GM12864 (cell line): ENCODE results near the gene GSTO2.

Experiments used
- DNase-seq: peaks from one replicate; pipeline ENCODE4 v3.0.0-alpha.2; 2011; ENCODE audit warnings: low read depth
- H3K4me3 ChIP-seq: 2 replicates; pipeline ENCODE4 v1.5.1; 2011; ENCODE audit warnings: mild to moderate bottlenecking, low read depth, low read length, control low read depth
- CTCF ChIP-seq: IDR thresholded peaks from 2 replicates; pipeline ENCODE4 v1.5.1; 2011; ENCODE audit warnings: low read depth, mild to moderate bottlenecking, moderate library complexity, low read length, control low read depth, inconsistent platforms; ENCODE audit errors: missing control alignments

GSTO2 gene

GRCh38 chr10:104316321-104317099 lies 47.5 kb downstream of the GSTO2 start:
- DNase-seq, result no peak
- H3K4me3 ChIP-seq, result no peak overlapping the region
- no peak for TF ChIP-seq CTCF

GRCh38 chr10:104317269-104317710 lies 48.3 kb downstream of the GSTO2 start:
- no peak for DNase-seq
- no peak for TF ChIP-seq CTCF

GRCh38 chr10:104317726-104318299 lies 48.8 kb downstream of the GSTO2 start:
- H3K4me3 ChIP-seq, result no peak overlapping the region
- DNase-seq, result no peak
- peak; percentile 19 for TF ChIP-seq CTCF

More at GRCh38 chr10:104317269-104317710, 48.3 kb downstream of the GSTO2 start:
- H3K4me3 ChIP-seq, result no peak overlapping the region

GRCh38 chr10:104318326-104318725 lies 49.3 kb downstream of the GSTO2 start:
- H3K4me3 ChIP-seq, result no peak overlapping the region
- no peak for DNase-seq
- no peak for TF ChIP-seq CTCF

GRCh38 chr10:104318810-104319741 lies 50.1 kb downstream of the GSTO2 start:
- no peak for DNase-seq
- no peak overlapping the region for H3K4me3 ChIP-seq
- no peak for TF ChIP-seq CTCF

GRCh38 chr10:104321226-104321625 lies 52.2 kb downstream of the GSTO2 start:
- DNase-seq, result no peak
- no peak overlapping the region for H3K4me3 ChIP-seq
- no peak for TF ChIP-seq CTCF
